SIG-M5 (cell line): ENCODE results near the gene CST9.
"Not testable (repeated sequence)": the region's sequence is repeated elsewhere in the genome, so short reads cannot be mapped to it uniquely, and the experiment has no call there.

ENCODE experiments used
- DNase-seq: peaks from one replicate; lab custom pipeline; 2025; lab: John Stamatoyannopoulos, UW

Gene CST9

GRCh38 chr20:23623666-23624323 is 18.1 kb upstream of the CST9 start:
- DNase-seq, result no peak

- no peak for DNase-seq
These were observed 17.2 kb upstream of the CST9 start for GRCh38 chr20:23622839-23623343.

- DNase-seq, result not testable (repeated sequence)
These were observed 16.7 kb upstream of the CST9 start for GRCh38 chr20:23622401-23622800.

DNA sequence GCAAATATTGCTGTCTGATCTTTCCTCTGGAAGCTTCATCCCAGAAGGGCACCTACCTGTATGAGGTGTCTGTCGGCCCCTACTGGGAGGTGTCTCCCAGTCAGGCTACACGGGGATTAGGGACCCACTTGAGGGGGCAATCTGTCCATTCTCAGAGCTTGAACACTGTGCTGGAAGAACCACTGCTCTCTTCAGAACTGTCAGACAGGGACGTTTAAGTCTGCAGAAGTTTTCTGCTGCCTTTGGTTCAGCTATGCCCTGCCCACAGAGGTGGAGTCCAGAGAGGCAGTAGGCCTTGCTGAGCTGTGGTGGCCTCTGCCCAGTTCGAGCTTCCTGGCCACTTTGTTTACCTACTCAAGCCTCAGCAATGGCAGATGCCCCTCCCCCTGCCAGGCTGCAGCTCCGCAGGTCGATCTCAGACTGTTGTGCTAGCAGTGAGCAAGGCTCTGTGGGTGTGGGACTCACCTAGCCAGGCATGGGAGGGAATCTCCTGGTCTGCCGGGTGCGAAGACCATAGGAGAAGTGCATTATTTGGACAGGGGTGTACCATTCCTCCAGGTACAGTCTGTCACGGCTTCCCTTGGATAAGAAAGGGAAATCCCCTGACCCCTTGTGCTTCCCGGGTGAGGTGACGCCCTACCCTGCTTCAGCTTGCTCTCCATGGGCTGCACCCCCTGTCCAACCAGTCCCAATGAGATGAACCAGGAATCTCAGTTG is 15.1 kb upstream of the CST9 start:
- DNase-seq, result not testable (repeated sequence)

- DNase-seq, result no peak
These were observed 8.4 kb upstream of the CST9 start for GRCh38 chr20:23614163-23614562.

- no peak for DNase-seq
These were observed 8.0 kb upstream of the CST9 start for GRCh38 chr20:23613676-23614075.

DNA sequence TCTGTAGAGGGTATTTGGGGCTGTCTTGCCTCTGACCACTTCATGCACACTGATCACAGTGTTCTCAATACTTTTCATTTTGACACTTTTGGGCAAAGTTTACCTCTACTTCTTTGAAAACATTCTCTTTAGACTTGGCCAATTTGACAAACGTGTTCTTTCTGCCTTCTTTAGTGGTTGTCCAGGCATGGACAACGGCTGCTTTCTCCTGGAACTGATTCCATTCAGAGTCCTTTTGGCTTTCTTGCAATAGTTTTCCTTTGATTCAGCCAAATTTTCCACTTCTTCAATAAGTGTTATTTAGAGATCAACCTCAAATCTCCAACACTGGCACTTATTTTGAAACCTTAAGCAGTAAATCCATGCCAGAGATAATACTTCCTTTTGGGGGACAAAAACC is 6.7 kb upstream of the CST9 start:
- no peak for DNase-seq

- no peak for DNase-seq
These were observed 3.9 kb upstream of the CST9 start for GRCh38 chr20:23609486-23610109.

- no peak for DNase-seq
These were observed 2.6 kb upstream of the CST9 start for GRCh38 chr20:23608251-23608846.

GRCh38 chr20:23607497-23608245 is 2.0 kb upstream of the CST9 start:
- DNase-seq, result no peak

GRCh38 chr20:23606652-23607049 is 934 bp upstream of the CST9 start:
- no peak for DNase-seq

DNA sequence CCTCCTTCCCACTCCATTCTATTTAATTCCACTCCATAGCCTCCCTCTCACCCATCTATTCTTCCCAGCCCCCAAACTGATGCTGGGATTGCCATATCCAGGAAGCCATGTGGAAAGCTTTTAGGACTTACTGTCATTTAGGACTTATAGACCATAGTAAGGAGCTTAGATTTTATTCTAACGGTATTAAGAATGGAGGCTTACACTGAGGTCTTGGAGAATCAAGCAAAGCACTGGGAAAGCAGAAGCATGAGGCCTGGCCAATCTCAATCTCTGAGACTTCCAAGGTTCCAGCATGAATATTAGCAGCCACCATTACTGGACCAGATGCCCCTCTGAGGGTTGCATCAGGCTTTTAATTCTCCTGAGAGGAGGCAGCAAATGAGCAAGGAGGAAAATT is 1.4 kb downstream of the CST9 start:
- DNase-seq, result no peak

DNA sequence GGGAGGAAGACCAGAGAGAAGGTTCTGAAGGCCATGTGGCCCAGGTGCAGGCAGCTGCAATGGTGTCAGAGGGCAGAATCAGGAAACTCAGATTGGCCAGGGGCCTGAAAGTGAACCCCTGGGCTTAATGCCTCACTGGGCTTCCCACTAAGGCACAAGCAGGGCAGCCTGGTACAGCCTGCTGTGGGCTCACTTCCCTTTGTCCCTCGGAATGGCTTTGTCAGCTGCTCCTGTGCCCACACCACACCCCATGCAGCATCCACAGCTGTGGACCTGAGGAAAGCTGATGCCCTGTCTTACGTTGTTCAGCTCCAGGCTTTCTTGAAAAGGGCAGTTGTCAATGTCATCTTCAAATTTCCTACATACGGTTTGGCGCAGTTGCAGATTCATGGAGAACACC is 2.4 kb downstream of the CST9 start:
- DNase-seq, result no peak

DNA sequence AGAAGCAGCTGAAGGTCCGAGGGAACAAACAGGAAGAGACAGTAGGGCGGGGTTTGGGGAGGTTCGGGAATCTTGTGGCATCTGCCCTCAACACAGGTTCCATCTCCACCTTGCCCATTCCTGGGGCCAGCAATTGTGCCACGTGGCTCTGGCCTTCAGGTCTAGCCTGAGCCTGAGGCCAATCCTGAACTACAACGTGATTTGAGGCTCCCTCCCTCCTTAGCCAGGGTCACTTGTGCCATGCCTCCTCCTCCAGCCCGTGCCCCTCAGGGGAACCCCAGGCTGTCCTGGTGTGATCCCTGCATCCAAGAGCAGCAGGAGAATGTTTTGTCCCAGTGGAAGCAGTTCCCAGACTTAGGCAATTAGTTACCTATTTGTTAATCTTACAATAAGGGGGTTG is 3.0 kb downstream of the CST9 start:
- no peak for DNase-seq

DNA sequence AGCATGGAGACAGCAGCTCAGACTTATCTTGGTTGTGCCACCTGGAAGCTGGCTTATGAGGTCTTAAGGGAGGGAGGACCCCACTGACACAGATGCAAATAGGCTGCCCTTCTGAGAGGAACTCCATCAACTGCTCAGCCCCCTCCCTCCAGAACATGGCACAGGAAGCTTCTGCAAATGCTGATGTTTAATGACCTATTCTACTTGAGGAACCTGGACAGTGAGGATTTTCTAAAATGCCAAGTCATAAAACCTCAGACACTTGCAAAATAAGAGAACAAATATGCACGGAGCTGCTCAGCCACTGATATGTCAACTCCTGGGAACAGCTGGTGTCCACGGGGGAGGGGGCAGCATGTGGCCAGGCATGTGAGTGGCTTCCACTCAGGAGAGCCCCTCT is 3.5 kb downstream of the CST9 start:
- DNase-seq, result no peak

- DNase-seq, result no peak
These were observed 4.0 kb downstream of the CST9 start for GRCh38 chr20:23601715-23602114.

DNA sequence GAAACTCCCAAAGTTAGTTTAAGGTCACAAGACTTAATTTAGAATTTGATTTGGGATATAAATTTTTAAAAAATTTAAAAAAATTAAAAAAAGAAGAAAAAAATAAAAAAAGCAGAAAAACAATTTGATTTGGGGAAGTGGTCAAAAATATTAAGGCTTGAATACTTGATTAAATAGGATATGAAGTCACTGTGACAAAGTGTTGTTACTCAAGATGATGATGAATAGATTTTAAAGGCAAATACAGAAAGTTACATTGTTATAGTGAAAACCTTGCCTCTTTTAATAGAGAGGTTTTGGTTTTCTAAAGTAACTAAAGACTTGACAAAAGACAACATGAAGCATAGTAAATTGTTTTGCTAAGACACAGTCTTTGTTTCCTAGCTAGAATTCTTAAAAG is 7.2 kb downstream of the CST9 start:
- no peak for DNase-seq

DNA sequence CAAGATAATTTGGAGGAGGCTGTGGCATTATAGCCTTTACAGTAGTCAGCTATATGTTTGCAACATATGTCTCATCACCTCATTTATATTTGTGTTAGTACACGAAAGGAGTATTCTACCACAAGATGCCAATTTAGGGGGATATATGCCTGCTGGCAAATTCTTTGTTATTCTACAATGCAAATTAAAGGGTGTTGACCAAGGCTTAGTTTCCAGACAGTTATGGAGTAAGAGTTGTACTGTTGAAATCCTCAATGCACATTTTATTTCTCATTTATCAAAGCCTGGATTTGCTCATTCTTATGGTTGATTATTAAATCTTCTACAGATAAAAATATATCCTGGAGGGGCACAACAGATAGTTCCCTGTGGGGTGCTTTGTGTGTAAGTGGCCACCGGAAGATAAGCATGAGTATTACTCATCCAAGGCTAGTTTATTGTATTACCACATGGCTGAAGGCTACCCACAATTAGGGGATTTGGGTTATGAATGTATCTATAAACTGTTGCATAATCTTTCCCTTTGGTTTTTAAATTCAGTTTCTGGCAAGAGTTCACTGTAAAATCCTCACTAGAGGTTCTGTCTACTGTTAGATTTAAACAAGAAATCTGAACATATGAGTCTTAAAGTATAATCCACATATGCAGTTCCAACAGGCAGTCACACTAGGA is 9.0 kb downstream of the CST9 start:
- DNase-seq, result no peak

DNA sequence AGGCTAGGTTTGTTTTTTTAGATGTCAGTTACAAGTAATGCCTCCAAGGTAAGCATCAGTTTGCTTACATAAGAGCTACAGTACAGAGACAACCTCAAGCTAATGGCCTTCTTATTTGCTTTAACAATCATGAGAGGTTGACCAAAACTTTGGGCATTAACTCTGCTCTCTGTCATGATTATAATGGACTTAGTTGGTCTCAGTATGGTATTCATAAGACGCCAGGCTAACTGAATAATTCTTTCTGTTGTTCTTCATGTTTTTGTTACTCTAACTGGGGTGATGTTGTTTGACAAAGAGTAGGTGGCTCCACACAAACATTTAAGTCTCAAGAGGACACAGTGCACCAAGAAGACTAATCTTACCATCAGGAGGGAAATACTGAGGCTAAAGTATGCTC is 9.8 kb downstream of the CST9 start:
- no peak for DNase-seq

GRCh38 chr20:23588434-23589403 is 17.0 kb downstream of the CST9 start:
- no peak for DNase-seq
